Measurements from ENCODE around the gene MACROD1. TPM values are rescaled to one million over a fixed set of nuclear protein-coding genes. Genes with fewer than 3 reads are reported as not detected.

MACROD1 gene
- total RNA-seq, 1 donor from 2014 or later: 20.2 TPM

- intact Hi-C loops (cut with micrococcal nuclease): no loop called here
- Mint-ChIP-seq H3K36me3 (ENCODE audit: low read depth) (no peaks in the 10 kb centered on the region), H3K4me3 (no peak overlapping the region), H3K9me3 (no peaks in the 10 kb centered on the region), H3K27me3 (ENCODE audit: insufficient read depth) (no peaks in the 10 kb centered on the region), H3K4me1 (ENCODE audit: low read depth) (no peaks in the 10 kb centered on the region), H3K27ac (no peak overlapping the region)
- no peak for DNase-seq (ENCODE audit: low spot score)
Measured at GRCh38 chr11:64044730-64045393, 121.1 kb downstream of the MACROD1 start.

GRCh38 chr11:64043545-64043944, 122.4 kb downstream of the MACROD1 start:
- no peaks in the 10 kb centered on the region for H3K4me1 Mint-ChIP-seq (ENCODE audit: low read depth)
- no peak overlapping the region for H3K4me3 Mint-ChIP-seq
- no peaks in the 10 kb centered on the region for H3K9me3 Mint-ChIP-seq

GRCh38 chr11:64042301-64042700, 123.6 kb downstream of the MACROD1 start:
- Mint-ChIP-seq H3K4me1 (ENCODE audit: low read depth) (no peaks in the 10 kb centered on the region), H3K27ac (no peak overlapping the region), H3K27me3 (ENCODE audit: insufficient read depth) (no peaks in the 10 kb centered on the region), H3K9me3 (no peaks in the 10 kb centered on the region), H3K36me3 (ENCODE audit: low read depth) (no peaks in the 10 kb centered on the region), H3K4me3 (no peak overlapping the region)
- intact Hi-C loops (cut with micrococcal nuclease): no loop called here
- no peak for DNase-seq (ENCODE audit: low spot score)

More at GRCh38 chr11:64043545-64043944, 122.4 kb downstream of the MACROD1 start:
- Mint-ChIP-seq H3K36me3 (ENCODE audit: low read depth) (no peaks in the 10 kb centered on the region), H3K27ac (no peak overlapping the region), H3K27me3 (ENCODE audit: insufficient read depth) (no peaks in the 10 kb centered on the region)
- intact Hi-C loops (cut with micrococcal nuclease): no loop called here
- DNase-seq (ENCODE audit: low spot score): no peak

GRCh38 chr11:64041846-64042245, 124.1 kb downstream of the MACROD1 start:
- Mint-ChIP-seq H3K9me3 (no peaks in the 10 kb centered on the region), H3K36me3 (ENCODE audit: low read depth) (no peaks in the 10 kb centered on the region), H3K27ac (no peak overlapping the region), H3K4me3 (no peak overlapping the region), H3K4me1 (ENCODE audit: low read depth) (no peaks in the 10 kb centered on the region), H3K27me3 (ENCODE audit: insufficient read depth) (no peaks in the 10 kb centered on the region)
- intact Hi-C loops (cut with micrococcal nuclease): no loop called here
- DNase-seq (ENCODE audit: low spot score): no peak

GRCh38 chr11:64040684-64041322, 125.1 kb downstream of the MACROD1 start:
- Mint-ChIP-seq H3K27me3 (ENCODE audit: insufficient read depth) (no peaks in the 10 kb centered on the region), H3K27ac (no peak overlapping the region), H3K4me1 (ENCODE audit: low read depth) (no peaks in the 10 kb centered on the region)

GRCh38 chr11:64039012-64039665, 126.8 kb downstream of the MACROD1 start:
- Mint-ChIP-seq H3K9me3 (no peaks in the 10 kb centered on the region), H3K4me3 (no peak overlapping the region), H3K27me3 (ENCODE audit: insufficient read depth) (peaks cover 12% of the 10 kb centered on the region), H3K4me1 (ENCODE audit: low read depth) (no peaks in the 10 kb centered on the region), H3K27ac (no peak overlapping the region), H3K36me3 (ENCODE audit: low read depth) (no peaks in the 10 kb centered on the region)
- no peak for DNase-seq (ENCODE audit: low spot score)
- intact Hi-C loops (cut with micrococcal nuclease): no loop called here

More at GRCh38 chr11:64040684-64041322, 125.1 kb downstream of the MACROD1 start:
- H3K9me3 Mint-ChIP-seq: no peaks in the 10 kb centered on the region
- intact Hi-C loops (cut with micrococcal nuclease): no loop called here
- no peaks in the 10 kb centered on the region for H3K36me3 Mint-ChIP-seq (ENCODE audit: low read depth)
- H3K4me3 Mint-ChIP-seq: no peak overlapping the region
- DNase-seq (ENCODE audit: low spot score): no peak

GRCh38 chr11:64038500-64038899, 127.4 kb downstream of the MACROD1 start:
- Mint-ChIP-seq H3K27ac (no peak overlapping the region), H3K36me3 (ENCODE audit: low read depth) (no peaks in the 10 kb centered on the region), H3K27me3 (ENCODE audit: insufficient read depth) (peaks cover 15% of the 10 kb centered on the region), H3K9me3 (no peaks in the 10 kb centered on the region), H3K4me3 (no peak overlapping the region), H3K4me1 (ENCODE audit: low read depth) (no peaks in the 10 kb centered on the region)
- intact Hi-C loops (cut with micrococcal nuclease): no loop called here
- DNase-seq (ENCODE audit: low spot score): no peak

GRCh38 chr11:64037027-64037634, 128.8 kb downstream of the MACROD1 start:
- no peaks in the 10 kb centered on the region for H3K36me3 Mint-ChIP-seq (ENCODE audit: low read depth)
- no peak overlapping the region for H3K4me3 Mint-ChIP-seq
- no peaks in the 10 kb centered on the region for H3K4me1 Mint-ChIP-seq (ENCODE audit: low read depth)
- intact Hi-C loops (cut with micrococcal nuclease): no loop called here
- no peak for DNase-seq (ENCODE audit: low spot score)
- no peaks in the 10 kb centered on the region for H3K9me3 Mint-ChIP-seq
- peaks cover 18% of the 10 kb centered on the region for H3K27me3 Mint-ChIP-seq (ENCODE audit: insufficient read depth)
- no peak overlapping the region for H3K27ac Mint-ChIP-seq

GRCh38 chr11:64036087-64037026, 129.6 kb downstream of the MACROD1 start:
- H3K9me3 Mint-ChIP-seq: no peaks in the 10 kb centered on the region
- H3K27me3 Mint-ChIP-seq (ENCODE audit: insufficient read depth): peaks cover 18% of the 10 kb centered on the region
- no peak overlapping the region for H3K27ac Mint-ChIP-seq
- no peak overlapping the region for H3K4me3 Mint-ChIP-seq
- no peaks in the 10 kb centered on the region for H3K4me1 Mint-ChIP-seq (ENCODE audit: low read depth)
- intact Hi-C loops (cut with micrococcal nuclease): no loop called here
- no peaks in the 10 kb centered on the region for H3K36me3 Mint-ChIP-seq (ENCODE audit: low read depth)
- DNase-seq (ENCODE audit: low spot score): no peak

GRCh38 chr11:64035576-64035975, 130.3 kb downstream of the MACROD1 start, which contains the start of gene FLRT1:
Gene FLRT1 (plus strand): TSS chr11:64035931. CDS start chr11:64116268, 80,337 bp downstream.
- no peak within 1 kb of the TSS for H3K4me3 Mint-ChIP-seq
- H3K9me3 Mint-ChIP-seq: no peaks in the 10 kb centered on the region
- H3K4me1 Mint-ChIP-seq (ENCODE audit: low read depth): no peaks in the 10 kb centered on the region
- peaks cover 18% of the 10 kb centered on the region for H3K27me3 Mint-ChIP-seq (ENCODE audit: insufficient read depth)
- no peaks in the 10 kb centered on the region for H3K36me3 Mint-ChIP-seq (ENCODE audit: low read depth)
- intact Hi-C loops (cut with micrococcal nuclease): no loop called here
- no peak for DNase-seq (ENCODE audit: low spot score)
- peak within 1 kb of the TSS; percentile 55 for H3K27ac Mint-ChIP-seq

GRCh38 chr11:64035081-64035524, 130.8 kb downstream of the MACROD1 start:
- Mint-ChIP-seq H3K27me3 (ENCODE audit: insufficient read depth) (peaks cover 18% of the 10 kb centered on the region), H3K36me3 (ENCODE audit: low read depth) (no peaks in the 10 kb centered on the region), H3K4me1 (ENCODE audit: low read depth) (no peaks in the 10 kb centered on the region), H3K9me3 (no peaks in the 10 kb centered on the region), H3K27ac (peak overlapping the region; percentile 55), H3K4me3 (no peak overlapping the region)
- intact Hi-C loops (cut with micrococcal nuclease): no loop called here
- no peak for DNase-seq (ENCODE audit: low spot score)

- Mint-ChIP-seq H3K4me1 (ENCODE audit: low read depth) (no peaks in the 10 kb centered on the region), H3K4me3 (no peak overlapping the region), H3K36me3 (ENCODE audit: low read depth) (no peaks in the 10 kb centered on the region), H3K27ac (no peak overlapping the region), H3K9me3 (no peaks in the 10 kb centered on the region), H3K27me3 (ENCODE audit: insufficient read depth) (peaks cover 18% of the 10 kb centered on the region)
- DNase-seq (ENCODE audit: low spot score): no peak
- intact Hi-C loops (cut with micrococcal nuclease): no loop called here
Measured at GRCh38 chr11:64034411-64034811, 131.5 kb downstream of the MACROD1 start.

All from activated T-helper 1 cell treated with anti-CD3 and anti-CD28 coated beads, Interleukin-12 subunit alpha, Interleukin-12 subunit beta, Interleukin-2, Interleukin-4 antibody, amounts not matched to agents 30 ng/mL and 10 ng/mL and 1 ng/mL, durations not matched to agents 14 hours and 24 hours and 36 hours (primary cell).